GM10266 (cell line): ENCODE results near the gene PACRG.

ENCODE experiments used
- DNase-seq: peaks from one replicate; pipeline ENCODE4 v3.0.0; 2012; ENCODE audit errors: extremely low spot score
- TF ChIP-seq, protein P1 (sequence below): IDR thresholded peaks from 2 replicates; pipeline ENCODE4 v1.5.1; 2012; ENCODE audit warnings: mild to moderate bottlenecking, low read depth; ENCODE audit not compliant: control insufficient read depth, insufficient read depth; ENCODE audit errors: missing control alignments

Gene PACRG

GRCh38 chr6:163014736-163015135, 287.0 kb downstream of the PACRG start:
- TF ChIP-seq, protein P1, sequence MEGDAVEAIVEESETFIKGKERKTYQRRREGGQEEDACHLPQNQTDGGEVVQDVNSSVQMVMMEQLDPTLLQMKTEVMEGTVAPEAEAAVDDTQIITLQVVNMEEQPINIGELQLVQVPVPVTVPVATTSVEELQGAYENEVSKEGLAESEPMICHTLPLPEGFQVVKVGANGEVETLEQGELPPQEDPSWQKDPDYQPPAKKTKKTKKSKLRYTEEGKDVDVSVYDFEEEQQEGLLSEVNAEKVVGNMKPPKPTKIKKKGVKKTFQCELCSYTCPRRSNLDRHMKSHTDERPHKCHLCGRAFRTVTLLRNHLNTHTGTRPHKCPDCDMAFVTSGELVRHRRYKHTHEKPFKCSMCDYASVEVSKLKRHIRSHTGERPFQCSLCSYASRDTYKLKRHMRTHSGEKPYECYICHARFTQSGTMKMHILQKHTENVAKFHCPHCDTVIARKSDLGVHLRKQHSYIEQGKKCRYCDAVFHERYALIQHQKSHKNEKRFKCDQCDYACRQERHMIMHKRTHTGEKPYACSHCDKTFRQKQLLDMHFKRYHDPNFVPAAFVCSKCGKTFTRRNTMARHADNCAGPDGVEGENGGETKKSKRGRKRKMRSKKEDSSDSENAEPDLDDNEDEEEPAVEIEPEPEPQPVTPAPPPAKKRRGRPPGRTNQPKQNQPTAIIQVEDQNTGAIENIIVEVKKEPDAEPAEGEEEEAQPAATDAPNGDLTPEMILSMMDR, result no peak
- DNase-seq, result no peak

DNA sequence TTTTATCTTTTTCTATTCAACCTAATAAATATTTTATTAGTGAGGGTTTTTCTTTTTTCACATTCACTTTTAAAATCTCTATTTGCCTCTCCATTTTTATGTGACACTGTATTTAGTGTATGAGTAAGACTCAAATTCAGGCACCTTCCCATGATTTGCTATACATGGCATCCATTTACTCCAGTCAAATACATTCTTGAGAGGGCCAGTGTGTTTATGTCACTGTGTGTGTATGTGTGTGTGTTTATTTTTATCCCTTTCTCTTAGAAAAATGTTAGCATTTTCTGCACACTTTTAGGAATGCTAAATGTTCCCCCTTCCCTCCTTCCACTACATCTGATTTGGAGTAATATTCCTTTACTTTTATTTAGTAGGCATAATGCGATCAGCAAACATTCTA, 290.0 kb downstream of the PACRG start:
- TF ChIP-seq, protein P1, result no peak
- DNase-seq, result no peak

GRCh38 chr6:163019926-163020325, 292.2 kb downstream of the PACRG start:
- TF ChIP-seq, protein P1, result no peak
- DNase-seq, result no peak

GRCh38 chr6:163021054-163021453, 293.3 kb downstream of the PACRG start:
- DNase-seq, result no peak
- TF ChIP-seq, protein P1, result no peak

- no peak for DNase-seq
- TF ChIP-seq, protein P1, result no peak
Measured at GRCh38 chr6:163023700-163024099, 295.9 kb downstream of the PACRG start.

- TF ChIP-seq, protein P1, result no peak
- DNase-seq, result no peak
Measured at GRCh38 chr6:163026893-163027292, 299.1 kb downstream of the PACRG start.

DNA sequence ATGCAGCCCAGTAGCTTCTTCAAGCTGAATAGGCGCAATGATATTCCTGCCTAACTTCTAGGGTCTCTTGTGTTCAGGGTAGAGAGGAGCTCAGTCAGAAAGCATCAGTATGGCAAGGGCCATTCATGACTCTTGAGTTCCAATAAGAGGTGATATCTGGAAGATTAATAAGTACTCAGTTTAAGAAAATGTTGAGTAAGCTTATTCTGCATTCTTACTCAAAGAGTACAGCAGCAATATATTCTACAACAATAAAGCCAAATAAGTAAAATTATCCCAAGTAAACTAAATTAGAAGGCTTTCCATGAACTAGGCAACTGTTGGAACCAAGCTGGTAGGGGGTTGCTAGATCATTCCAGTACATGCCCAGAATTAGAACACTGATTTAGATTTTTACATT, 303.2 kb downstream of the PACRG start:
- TF ChIP-seq, protein P1, result no peak
- no peak for DNase-seq
